HEK293 (cell line): ENCODE measurements around the gene B4GALT2.

Experiments used
- CTCF ChIA-PET: fragments of 350-600 bp; formaldehyde crosslinking; extraction: SDS; loops from one replicate; lab custom pipeline; 2021; ENCODE audit warnings: antibody characterized with exemption; lab: Yijun Ruan, JAX
- POLR2A ChIA-PET: fragments of 300-600 bp; formaldehyde crosslinking; extraction: SDS; loops from one replicate; lab custom pipeline; 2020; ENCODE audit warnings: antibody characterized with exemption, inconsistent platforms; lab: Yijun Ruan, JAX
- H3K27ac ChIP-seq: fragments of 200-500 bp; sonication (Bioruptor generic); 2 replicates; pipeline ENCODE4 v1.5.1; 2014; ENCODE audit warnings: low read depth, low read length, control low read depth, inconsistent platforms; ENCODE audit errors: extremely low read depth
- H3K36me3 ChIP-seq, 2 experiments: fragments of 200-500 bp in 1 of 2; sonication (Bioruptor generic) in 1 of 2; 1 replicate in 1 of 2; 2 replicates in 1 of 2; pipeline ENCODE4 v1.5.1; 2014 to 2017; ENCODE audit warnings: inconsistent platforms in 2 of 2, low read length in 2 of 2; ENCODE audit not compliant: control insufficient read depth in 2 of 2, insufficient read depth in 1 of 2
- H3K4me1 ChIP-seq: fragments of 200-500 bp; sonication (Bioruptor generic); 2 replicates; pipeline ENCODE4 v1.5.1; 2014; ENCODE audit warnings: mild to moderate bottlenecking, low read length, inconsistent platforms; ENCODE audit not compliant: control insufficient read depth, insufficient read depth
- H3K4me3 ChIP-seq: 2 replicates; pipeline ENCODE4 v1.5.1; 2011; ENCODE audit warnings: low read depth, mild to moderate bottlenecking, control low read depth, low read length, moderate library complexity
- H3K9me3 ChIP-seq: fragments of 200-500 bp; sonication (Bioruptor generic); 2 replicates; pipeline ENCODE4 v1.5.1; 2014; ENCODE audit warnings: low read depth, low read length, inconsistent platforms; ENCODE audit not compliant: control insufficient read depth, insufficient read depth
- AEBP2 ChIP-seq: fragments of 450-650 bp; formaldehyde crosslinking; IDR thresholded peaks from 2 replicates; pipeline ENCODE4 v1.5.1; 2016; ENCODE audit warnings: missing biosample characterization, missing genetic modification characterization, borderline replicate concordance
- BCL11B ChIP-seq: fragments of 450-650 bp; formaldehyde crosslinking; IDR thresholded peaks from 2 replicates; pipeline ENCODE4 v1.5.1; 2016; ENCODE audit warnings: low read depth, missing biosample characterization, missing genetic modification characterization
- CTCF ChIP-seq: fragments of 450-650 bp; formaldehyde crosslinking; IDR thresholded peaks from 2 replicates; pipeline ENCODE4 v1.5.1; 2016; ENCODE audit warnings: missing biosample characterization, missing genetic modification characterization
- GLIS2 ChIP-seq: fragments of 450-650 bp; formaldehyde crosslinking; IDR thresholded peaks from 2 replicates; pipeline ENCODE4 v1.5.1; 2016; ENCODE audit warnings: missing biosample characterization, missing genetic modification characterization
- KLF9 ChIP-seq: fragments of 450-650 bp; formaldehyde crosslinking; IDR thresholded peaks from 2 replicates; pipeline ENCODE4 v1.5.1; 2016; ENCODE audit warnings: missing biosample characterization, missing genetic modification characterization, low read depth
- PRDM1 ChIP-seq: fragments of 450-650 bp; formaldehyde crosslinking; IDR thresholded peaks from 2 replicates; pipeline ENCODE4; 2016; ENCODE audit warnings: missing biosample characterization, missing genetic modification characterization
- RBAK ChIP-seq: fragments of 450-650 bp; formaldehyde crosslinking; IDR thresholded peaks from 2 replicates; pipeline ENCODE4 v1.5.1; 2016; ENCODE audit warnings: missing biosample characterization, missing genetic modification characterization
- SCRT1 ChIP-seq: fragments of 450-650 bp; formaldehyde crosslinking; IDR thresholded peaks from 2 replicates; pipeline ENCODE4 v1.5.1; 2016; ENCODE audit warnings: missing biosample characterization, missing genetic modification characterization, borderline replicate concordance
- ZBTB10 ChIP-seq: fragments of 450-650 bp; formaldehyde crosslinking; IDR thresholded peaks from 2 replicates; pipeline ENCODE4 v1.5.1; 2016; ENCODE audit warnings: missing biosample characterization, missing genetic modification characterization
- ZBTB21 ChIP-seq: fragments of 450-650 bp; formaldehyde crosslinking; IDR thresholded peaks from 2 replicates; pipeline ENCODE4 v1.5.1; 2017; ENCODE audit warnings: missing biosample characterization, missing genetic modification characterization
- ZFP41 ChIP-seq: fragments of 450-650 bp; formaldehyde crosslinking; IDR thresholded peaks from 2 replicates; pipeline ENCODE4 v1.5.1; 2016; ENCODE audit warnings: missing biosample characterization, missing genetic modification characterization, borderline replicate concordance
- ZNF138 ChIP-seq: fragments of 450-650 bp; formaldehyde crosslinking; IDR thresholded peaks from 2 replicates; pipeline ENCODE4 v1.5.1; 2016; ENCODE audit warnings: missing biosample characterization, missing genetic modification characterization, borderline replicate concordance
- ZNF184 ChIP-seq: fragments of 450-650 bp; IDR thresholded peaks from 2 replicates; pipeline ENCODE4 v1.5.1; 2018; ENCODE audit warnings: missing biosample characterization, mild to moderate bottlenecking, missing genetic modification characterization
- ZNF214 ChIP-seq: fragments of 450-650 bp; formaldehyde crosslinking; IDR thresholded peaks from 2 replicates; pipeline ENCODE4 v1.5.1; 2017; ENCODE audit warnings: missing biosample characterization, mild to moderate bottlenecking, missing genetic modification characterization, borderline replicate concordance
- ZNF239 ChIP-seq: fragments of 450-650 bp; formaldehyde crosslinking; IDR thresholded peaks from 2 replicates; pipeline ENCODE4 v1.5.1; 2016; ENCODE audit warnings: missing biosample characterization, missing genetic modification characterization
- ZNF274 ChIP-seq, 2 experiments: fragments of 200-500 bp in 1 of 2; fragments of 450-650 bp in 1 of 2; sonication (Bioruptor generic) in 1 of 2; formaldehyde crosslinking in 1 of 2; IDR thresholded peaks; 2 replicates each; pipeline versions ENCODE4 v1.5.1 to v1.6.1; 2014 to 2016; ENCODE audit warnings: borderline replicate concordance in 1 of 2, inconsistent platforms in 1 of 2, low read length in 1 of 2, missing biosample characterization in 1 of 2, missing genetic modification characterization in 1 of 2
- ZNF426 ChIP-seq: fragments of 450-650 bp; formaldehyde crosslinking; IDR thresholded peaks from 2 replicates; pipeline ENCODE4 v1.5.1; 2017; ENCODE audit warnings: missing biosample characterization, missing genetic modification characterization, mild to moderate bottlenecking, inconsistent platforms, moderate library complexity
- ZNF561 ChIP-seq: fragments of 450-650 bp; IDR thresholded peaks from 2 replicates; pipeline ENCODE4 v1.5.1; 2018; ENCODE audit warnings: missing biosample characterization, missing genetic modification characterization, borderline replicate concordance
- ZNF704 ChIP-seq: fragments of 450-650 bp; formaldehyde crosslinking; IDR thresholded peaks from 2 replicates; pipeline ENCODE4 v1.5.1; 2016; ENCODE audit warnings: missing biosample characterization, missing genetic modification characterization
- ZNF747 ChIP-seq: fragments of 450-650 bp; formaldehyde crosslinking; IDR thresholded peaks from 2 replicates; pipeline ENCODE4 v1.5.1; 2016; ENCODE audit warnings: missing biosample characterization, missing genetic modification characterization

The B4GALT2 gene

GRCh38 chr1:44016041-44016889 is 37.3 kb downstream of the B4GALT2 start:
- H3K4me3 ChIP-seq, result no peak overlapping the region
- CTCF ChIA-PET, result interaction anchor here (0.6 to 2.0 kb wide), 3 partner anchors 12 to 30 kb away, joined by 3 to 6 read pairs (median 4); no protein-coding TSS in a partner anchor
- TF ChIP-seq ZBTB21 (tag by site-specific recombination) (no peak), PRDM1 (no peak), RBAK (no peak), ZNF426 (no peak), ZNF704 (tag by site-specific recombination) (no peak), ZBTB10 (tag by site-specific recombination) (no peak), CTCF (no peak), ZFP41 (no peak), ZNF184 (no peak), KLF9 (tag by site-specific recombination) (no peak), ZNF138 (tag by site-specific recombination) (no peak)
- H3K9me3 ChIP-seq, result no peaks in the 10 kb centered on the region
- H3K4me1 ChIP-seq, result no peaks in the 10 kb centered on the region
- POLR2A ChIA-PET, result no interaction called here
- H3K27ac ChIP-seq, result no peak overlapping the region
- H3K36me3 ChIP-seq, result no peaks in the 10 kb centered on the region

- no peak overlapping the region for H3K4me3 ChIP-seq
- no peaks in the 10 kb centered on the region for H3K9me3 ChIP-seq
- H3K27ac ChIP-seq, result no peak overlapping the region
- H3K36me3 ChIP-seq, result no peaks in the 10 kb centered on the region
- CTCF ChIA-PET, result interaction anchor here (0.6 to 0.7 kb wide), 2 partner anchors 13 to 17 kb away, joined by 3 to 4 read pairs; no protein-coding TSS in a partner anchor
- TF ChIP-seq GLIS2 (tag by site-specific recombination) (no peak), ZNF239 (tag by site-specific recombination) (no peak), BCL11B (no peak), ZNF747 (tag by site-specific recombination) (no peak), ZNF214 (tag by site-specific recombination) (no peak), ZNF561 (tag by site-specific recombination) (no peak), ZNF274 (IDR thresholded peaks at IDR 0.05; ENCODE audit: low read length) (no peak), ZNF274 (tag by site-specific recombination; IDR thresholded peaks at IDR 0.05; ENCODE audit: borderline replicate concordance) (no peak), SCRT1 (tag by site-specific recombination) (no peak), AEBP2 (tag by site-specific recombination) (no peak)
- no peaks in the 10 kb centered on the region for H3K4me1 ChIP-seq
- POLR2A ChIA-PET, result no interaction called here
Measured at GRCh38 chr1:44016890-44017400, 37.9 kb downstream of the B4GALT2 start.
